HepG2 (cell line): ENCODE data around the gene HACD2. TPM values are rescaled to one million over a fixed set of nuclear protein-coding genes. Genes with fewer than 3 reads are reported as not detected.
A peak's percentile ranks its signal among the peaks of the same experiment; 100 is the strongest.

Experiments
- AFF4 ChIP-seq: sonication (generic); formaldehyde crosslinking; IDR thresholded peaks from 2 replicates; pipeline ENCODE4 v1.4.0; 2020; ENCODE audit warnings: missing genetic modification reagents
- BATF2 ChIP-seq: sonication (generic); formaldehyde crosslinking; IDR thresholded peaks from 2 replicates; pipeline ENCODE4 v1.8.0; 2022; ENCODE audit warnings: mild to moderate bottlenecking, missing genetic modification reagents, moderate library complexity
- CBFB ChIP-seq: sonication (generic); formaldehyde crosslinking; IDR thresholded peaks from 2 replicates; pipeline ENCODE4 v1.4.0; 2020; ENCODE audit warnings: missing genetic modification reagents
- DBP ChIP-seq: sonication (generic); formaldehyde crosslinking; IDR thresholded peaks from 2 replicates; pipeline ENCODE4 v1.4.0; 2020; ENCODE audit warnings: missing genetic modification reagents; ENCODE audit errors: not compliant biosample characterization
- HMG20A ChIP-seq: IDR thresholded peaks from 2 replicates; pipeline ENCODE4 v1.6.1; 2016; ENCODE audit warnings: borderline replicate concordance
- HNRNPL ChIP-seq: fragments of 200-400 bp; formaldehyde crosslinking; IDR thresholded peaks from 2 replicates; pipeline ENCODE4 v1.6.1; 2017; ENCODE audit warnings: mild to moderate bottlenecking, low read depth, low read length
- HOXA3 ChIP-seq: sonication (generic); formaldehyde crosslinking; IDR thresholded peaks from 2 replicates; pipeline ENCODE4 v1.5.0; 2020; ENCODE audit warnings: missing genetic modification reagents
- IKZF1 ChIP-seq: fragments of 450-650 bp; IDR thresholded peaks from 2 replicates; pipeline ENCODE4 v1.7.1; 2016
- IRF9 ChIP-seq: sonication (generic); formaldehyde crosslinking; IDR thresholded peaks from 2 replicates; pipeline ENCODE4 v1.8.0; 2022; ENCODE audit warnings: missing genetic modification reagents, mild to moderate bottlenecking, borderline replicate concordance
- MTF1 ChIP-seq: sonication (generic); formaldehyde crosslinking; IDR thresholded peaks from 2 replicates; pipeline ENCODE4 v1.5.0; 2020; ENCODE audit warnings: missing genetic modification reagents
- MXD1 ChIP-seq: sonication (generic); formaldehyde crosslinking; IDR thresholded peaks from 2 replicates; pipeline ENCODE4 v1.4.0; 2020; ENCODE audit warnings: mild to moderate bottlenecking, missing genetic modification reagents
- NFE2L2 ChIP-seq: fragments of 150-350 bp; IDR thresholded peaks from 2 replicates; pipeline ENCODE4 v1.6.1; 2014; ENCODE audit warnings: low read length
- NR2F2 ChIP-seq: IDR thresholded peaks from 2 replicates; pipeline ENCODE4 v1.6.1; 2012; ENCODE audit warnings: low read depth, inconsistent platforms, borderline replicate concordance
- RAD21 ChIP-seq: fragments of 450-650 bp; formaldehyde crosslinking; IDR thresholded peaks from 2 replicates; pipeline ENCODE4 v1.5.0; 2020; ENCODE audit warnings: mild to moderate bottlenecking
- RBAK ChIP-seq: sonication (generic); formaldehyde crosslinking; IDR thresholded peaks from 2 replicates; pipeline ENCODE4 v1.5.1; 2020; ENCODE audit warnings: mild to moderate bottlenecking, missing genetic modification reagents
- REPIN1 ChIP-seq: sonication (generic); formaldehyde crosslinking; IDR thresholded peaks from 2 replicates; pipeline ENCODE4 v1.8.0; 2022; ENCODE audit warnings: missing genetic modification reagents, low read depth, mild to moderate bottlenecking, borderline replicate concordance
- TBX3 ChIP-seq: fragments of 450-650 bp; IDR thresholded peaks from 2 replicates; pipeline ENCODE4 v1.6.1; 2017; ENCODE audit warnings: antibody characterized with exemption, mild to moderate bottlenecking, inconsistent platforms, borderline replicate concordance
- ZFP82 ChIP-seq: sonication (generic); formaldehyde crosslinking; IDR thresholded peaks from 2 replicates; pipeline ENCODE4 v1.5.1; 2020; ENCODE audit warnings: mild to moderate bottlenecking, missing genetic modification reagents, borderline replicate concordance
- ZNF20 ChIP-seq: sonication (generic); formaldehyde crosslinking; IDR thresholded peaks from 2 replicates; pipeline ENCODE4 v1.4.0; 2020; ENCODE audit warnings: mild to moderate bottlenecking, moderate library complexity, missing genetic modification reagents
- ZNF235 ChIP-seq: sonication (generic); formaldehyde crosslinking; IDR thresholded peaks from 2 replicates; pipeline ENCODE4 v1.8.1; 2023; ENCODE audit warnings: mild to moderate bottlenecking, missing genetic modification reagents, borderline replicate concordance
- ZNF317 ChIP-seq: sonication (generic); formaldehyde crosslinking; IDR thresholded peaks from 2 replicates; pipeline ENCODE4 v1.5.0; 2020; ENCODE audit warnings: mild to moderate bottlenecking, missing genetic modification reagents
- ZNF547 ChIP-seq: sonication (generic); formaldehyde crosslinking; IDR thresholded peaks from 2 replicates; pipeline ENCODE4 v1.5.1; 2020; ENCODE audit warnings: mild to moderate bottlenecking, missing genetic modification reagents
- ZSCAN21 ChIP-seq: sonication (generic); formaldehyde crosslinking; IDR thresholded peaks from 2 replicates; pipeline ENCODE4 v1.8.0; 2022; ENCODE audit warnings: mild to moderate bottlenecking, missing genetic modification reagents, moderate library complexity, borderline replicate concordance
- polyA plus RNA-seq, 8 experiments: library from polyadenylated mRNA; depleted of rRNA in 3 of 8; stranded (reverse) in 7 of 8; unstranded in 1 of 8; fragments of >200 nt; fragmentation: Illumina TruSeq in 4 of 8; extraction: Trizol in 4 of 8; gene quantifications; 2 replicates each; pipeline versions ENCODE4 v1.2.1 to v1.2.3, GENCODE V29; 2011 to 2016; ENCODE audit warnings: low read depth in 4 of 8, missing spikeins in 1 of 8, mixed read lengths in 1 of 8; ENCODE audit not compliant: insufficient read depth in 1 of 8
- total RNA-seq, 5 experiments: library from RNA; depleted of rRNA; stranded (reverse); fragments of >200 nt; fragmentation: Illumina TruSeq; extraction: Trizol; gene quantifications; 2 replicates each; pipeline ENCODE4 v1.2.3, GENCODE V29; 2016; ENCODE audit warnings: low read depth in 1 of 5

Gene HACD2
- total and polyA plus RNA-seq, 2 of the 13 experiments (the other 11 are each of a cell fraction or from before 2014, with no cell fraction given), result 47.0 to 50.4 TPM

GRCh38 chr3:123584988-123585937, at the start of gene HACD2 (continued):
- TF ChIP-seq CBFB (CRISPR knock-in tag) (peak; percentile 27; the same call in 1 of the 2 replicates), HNRNPL (0 out of 2 replicates have a peak, but pooled peaks have one; percentile 15), ZNF547 (CRISPR knock-in tag) (0 out of 2 replicates have a peak, but pooled peaks have one; percentile 15), BATF2 (CRISPR knock-in tag) (peak; percentile 78), DBP (no peak), MTF1 (no peak), IRF9 (no peak), NR2F2 (peak; percentile 20; the same call in 1 of the 2 replicates), RBAK (CRISPR knock-in tag) (no peak), MXD1 (CRISPR knock-in tag) (peak; percentile 53; the same call in 1 of the 2 replicates), HMG20A (no peak; the same call in 1 of the 2 replicates), ZFP82 (no peak), AFF4 (CRISPR knock-in tag) (0 out of 2 replicates have a peak, but pooled peaks have one; percentile 46), HOXA3 (CRISPR knock-in tag) (peak; percentile 99), REPIN1 (peak; percentile 87; the same call in 1 of the 2 replicates), RAD21 (peak; percentile 33; the same call in 1 of the 2 replicates), ZNF317 (CRISPR knock-in tag) (peak; percentile 80; the same call in 1 of the 2 replicates), TBX3 (peak; percentile 65), ZSCAN21 (CRISPR knock-in tag) (peak; percentile 79; the same call in 1 of the 2 replicates), ZNF235 (no peak), IKZF1 (no peak), NFE2L2 (no peak), ZNF20 (CRISPR knock-in tag) (peak; percentile 83; the same call in 1 of the 2 replicates)
